ENCODE measurements around the gene ELF5.

The ELF5 gene

DNA sequence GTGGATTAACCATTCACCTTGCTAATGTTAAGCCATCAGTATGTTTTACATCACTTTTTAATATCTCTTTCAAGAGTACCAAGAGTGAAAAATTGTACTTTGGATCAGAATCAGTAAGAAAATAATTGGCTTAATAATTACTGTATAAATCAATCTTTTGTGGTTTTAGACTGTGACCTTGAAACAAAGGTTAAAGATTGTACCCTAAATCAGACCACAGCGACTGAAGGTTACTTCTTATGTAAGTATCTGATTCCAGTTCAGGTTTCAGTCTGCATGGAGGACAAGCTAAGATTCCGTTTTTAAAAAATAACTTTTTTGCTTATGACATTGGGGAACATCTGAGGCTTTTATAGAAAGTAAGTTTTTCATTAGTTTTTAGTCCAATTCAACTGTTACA is 56.0 kb downstream of the ELF5 start:
- DNase-seq (ENCODE audit: low spot score): no peak
- in situ Hi-C loops (cut with MboI; ENCODE audit: low sequenced_read_pairs, unreplicated experiment): no loop called here
- TF ChIP-seq, protein P1, sequence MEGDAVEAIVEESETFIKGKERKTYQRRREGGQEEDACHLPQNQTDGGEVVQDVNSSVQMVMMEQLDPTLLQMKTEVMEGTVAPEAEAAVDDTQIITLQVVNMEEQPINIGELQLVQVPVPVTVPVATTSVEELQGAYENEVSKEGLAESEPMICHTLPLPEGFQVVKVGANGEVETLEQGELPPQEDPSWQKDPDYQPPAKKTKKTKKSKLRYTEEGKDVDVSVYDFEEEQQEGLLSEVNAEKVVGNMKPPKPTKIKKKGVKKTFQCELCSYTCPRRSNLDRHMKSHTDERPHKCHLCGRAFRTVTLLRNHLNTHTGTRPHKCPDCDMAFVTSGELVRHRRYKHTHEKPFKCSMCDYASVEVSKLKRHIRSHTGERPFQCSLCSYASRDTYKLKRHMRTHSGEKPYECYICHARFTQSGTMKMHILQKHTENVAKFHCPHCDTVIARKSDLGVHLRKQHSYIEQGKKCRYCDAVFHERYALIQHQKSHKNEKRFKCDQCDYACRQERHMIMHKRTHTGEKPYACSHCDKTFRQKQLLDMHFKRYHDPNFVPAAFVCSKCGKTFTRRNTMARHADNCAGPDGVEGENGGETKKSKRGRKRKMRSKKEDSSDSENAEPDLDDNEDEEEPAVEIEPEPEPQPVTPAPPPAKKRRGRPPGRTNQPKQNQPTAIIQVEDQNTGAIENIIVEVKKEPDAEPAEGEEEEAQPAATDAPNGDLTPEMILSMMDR (IDR thresholded peaks at IDR 0.05; ENCODE audit: borderline replicate concordance, control extremely low read depth, extremely low read depth, insufficient read depth, missing control alignments): no peak

DNA sequence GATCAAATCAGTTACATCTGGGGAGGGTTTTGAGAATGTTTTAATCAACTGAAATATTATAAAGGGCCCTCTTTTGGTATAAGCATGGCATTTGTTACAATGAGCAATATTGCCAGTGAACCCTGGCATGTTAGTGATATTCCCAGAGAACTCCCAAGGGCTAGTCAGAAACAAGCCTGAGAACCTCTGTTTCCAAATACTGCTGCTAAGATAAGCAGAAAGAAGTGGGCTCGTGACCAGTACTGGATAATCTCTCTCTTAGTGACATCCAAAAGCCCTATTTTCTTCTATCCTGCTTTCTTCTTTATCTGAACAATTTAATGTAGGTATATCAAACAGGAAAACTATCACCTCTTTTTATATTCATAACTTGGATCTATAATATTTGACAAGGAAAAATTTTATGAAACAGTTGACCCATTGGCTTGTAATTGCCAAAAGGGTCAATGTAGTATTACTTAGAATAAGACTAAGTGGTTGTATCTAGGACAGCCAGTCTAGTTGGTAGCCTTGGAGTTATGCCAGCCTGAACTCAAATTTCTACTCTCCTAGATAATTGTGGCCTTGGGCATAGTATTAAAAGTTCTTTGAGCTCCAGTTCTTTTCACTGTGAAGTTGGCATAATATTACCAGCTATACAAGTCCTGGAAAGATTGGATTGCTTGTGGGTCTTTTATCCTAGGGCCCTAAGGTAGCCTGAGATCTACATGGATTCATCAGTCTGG is 59.1 kb downstream of the ELF5 start:
- in situ Hi-C loops (cut with MboI; ENCODE audit: low sequenced_read_pairs, unreplicated experiment): no loop called here
- TF ChIP-seq, protein P1 (IDR thresholded peaks at IDR 0.05; ENCODE audit: borderline replicate concordance, control extremely low read depth, extremely low read depth, insufficient read depth, missing control alignments): no peak
- DNase-seq (ENCODE audit: low spot score): no peak

DNA sequence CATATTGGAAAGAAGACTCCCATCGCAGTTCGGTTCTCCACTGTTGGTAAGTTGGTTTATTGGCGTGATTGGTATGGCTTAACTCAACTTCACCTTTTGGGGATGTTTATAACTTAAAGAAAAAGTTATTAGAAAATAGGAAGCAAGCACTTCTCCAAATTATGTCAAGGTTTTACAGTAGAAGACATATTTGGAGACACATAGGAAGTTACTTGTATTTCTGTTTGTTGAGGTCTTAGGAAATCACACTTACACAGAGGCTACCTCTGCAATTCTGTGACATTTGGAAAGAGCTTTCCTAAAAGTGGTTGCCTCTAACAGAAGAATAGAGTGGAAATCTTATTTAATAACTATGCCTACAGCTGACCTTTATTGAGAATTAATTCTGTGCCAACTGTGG is 62.5 kb downstream of the ELF5 start:
- in situ Hi-C loops (cut with MboI; ENCODE audit: low sequenced_read_pairs, unreplicated experiment): no loop called here
- no peak for DNase-seq (ENCODE audit: low spot score)
- TF ChIP-seq, protein P1 (IDR thresholded peaks at IDR 0.05; ENCODE audit: borderline replicate concordance, control extremely low read depth, extremely low read depth, insufficient read depth, missing control alignments): no peak

DNA sequence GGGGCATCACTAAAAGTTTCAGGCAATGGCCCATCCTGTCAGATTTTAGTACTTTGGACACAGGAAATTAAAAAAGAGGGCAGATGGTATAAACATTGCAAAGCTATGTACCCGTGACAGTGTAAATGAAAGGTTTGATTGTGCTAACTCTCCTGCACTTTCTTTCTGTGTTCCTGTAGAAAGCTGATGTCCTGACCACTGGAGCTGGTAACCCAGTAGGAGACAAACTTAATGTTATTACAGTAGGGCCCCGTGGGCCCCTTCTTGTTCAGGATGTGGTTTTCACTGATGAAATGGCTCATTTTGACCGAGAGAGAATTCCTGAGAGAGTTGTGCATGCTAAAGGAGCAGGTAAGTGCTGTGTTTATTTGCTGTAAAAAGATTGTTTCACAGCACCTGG is 64.6 kb downstream of the ELF5 start:
- in situ Hi-C loops (cut with MboI; ENCODE audit: low sequenced_read_pairs, unreplicated experiment): no loop called here
- no peak for DNase-seq (ENCODE audit: low spot score)
- TF ChIP-seq, protein P1 (IDR thresholded peaks at IDR 0.05; ENCODE audit: borderline replicate concordance, control extremely low read depth, extremely low read depth, insufficient read depth, missing control alignments): no peak

DNA sequence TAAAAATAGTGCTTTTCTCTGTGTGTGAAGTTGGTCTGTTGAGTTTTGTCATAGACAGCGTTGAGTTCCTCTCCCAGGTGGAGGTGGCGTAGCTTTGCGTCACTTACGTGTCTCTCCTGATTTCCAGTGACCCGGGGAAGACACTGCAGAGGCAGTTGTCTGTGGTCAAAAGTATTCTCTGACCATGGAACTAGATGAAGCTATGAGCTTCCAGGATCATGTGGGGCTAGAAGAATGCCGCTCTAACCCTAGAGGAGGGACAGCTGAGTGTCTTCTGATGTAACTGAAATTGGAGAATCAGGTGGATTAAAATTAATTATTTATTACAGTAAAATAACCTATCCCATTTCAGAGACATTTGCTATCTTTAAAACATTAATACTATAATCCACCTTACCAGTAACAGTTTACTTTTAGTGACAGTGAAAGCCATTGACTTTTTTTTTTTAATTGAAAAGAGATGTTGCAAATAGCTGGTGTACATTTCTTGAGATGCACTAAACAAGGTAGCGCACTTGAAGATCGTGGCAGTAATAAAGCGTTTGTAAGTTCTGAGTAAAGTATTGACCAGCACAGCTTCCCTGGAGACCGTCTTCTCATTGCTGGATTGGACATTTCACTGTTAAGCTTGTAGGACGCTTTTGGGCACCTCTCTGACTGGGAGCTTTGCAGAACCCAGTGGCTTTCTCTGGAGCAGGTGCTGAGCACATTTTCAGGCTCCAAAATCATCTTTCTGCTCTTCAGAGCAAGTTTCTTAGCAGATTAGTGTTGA is 65.2 kb downstream of the ELF5 start:
- DNase-seq (ENCODE audit: low spot score): no peak
- in situ Hi-C loops (cut with MboI; ENCODE audit: low sequenced_read_pairs, unreplicated experiment): no loop called here
- TF ChIP-seq, protein P1 (IDR thresholded peaks at IDR 0.05; ENCODE audit: borderline replicate concordance, control extremely low read depth, extremely low read depth, insufficient read depth, missing control alignments): no peak

DNA sequence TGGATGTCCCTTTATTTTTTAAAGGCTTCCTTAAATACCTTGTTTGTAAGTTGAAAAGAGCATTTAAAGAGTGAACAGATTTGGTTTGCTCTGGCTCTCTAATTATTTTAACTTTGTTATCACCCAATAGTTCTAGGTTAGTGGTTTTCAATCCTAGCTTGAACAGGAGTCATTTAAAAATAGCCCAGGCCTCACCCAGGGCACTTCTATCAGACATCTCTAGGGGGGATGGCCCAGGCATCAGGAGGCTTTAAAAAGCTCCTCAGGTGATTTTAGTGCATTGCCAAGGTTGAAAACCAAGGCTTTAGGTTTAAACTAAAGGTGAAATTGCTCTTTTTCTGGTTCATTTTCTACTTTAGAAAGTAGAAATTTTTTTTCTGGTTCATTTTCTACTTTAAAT is 66.5 kb downstream of the ELF5 start:
- no peak for DNase-seq (ENCODE audit: low spot score)
- in situ Hi-C loops (cut with MboI; ENCODE audit: low sequenced_read_pairs, unreplicated experiment): no loop called here
- TF ChIP-seq, protein P1 (IDR thresholded peaks at IDR 0.05; ENCODE audit: borderline replicate concordance, control extremely low read depth, extremely low read depth, insufficient read depth, missing control alignments): no peak

All from GM13976 (cell line).